WTC11 (cell line): ENCODE data around the gene TNMD. TPM values are rescaled to one million over a fixed set of nuclear protein-coding genes. Genes with fewer than 3 reads are reported as not detected.

ENCODE experiments used
- ATAC-seq: fragments of 200-7000 bp; cut with Tn5 transposase; 2 replicates; pipeline ENCODE4 v1.10.0; 2021; ENCODE audit warnings: mild to moderate bottlenecking, moderate library complexity
- CTCF ChIA-PET: fragments of 300-600 bp; sonication (Branson Sonifier 250); formaldehyde crosslinking; loops from one replicate; lab custom pipeline; 2021; ENCODE audit warnings: antibody characterized with exemption; lab: Charles Lee
- POLR2A ChIA-PET: fragments of 350-600 bp; sonication (Branson Sonifier 250); formaldehyde crosslinking; loops from one replicate; lab custom pipeline; 2021; ENCODE audit warnings: antibody characterized with exemption; lab: Charles Lee
- DNase-seq: peaks from one replicate; pipeline ENCODE4 v3.0.0; 2021; ENCODE audit warnings: low spot score
- H3K27ac Mint-ChIP-seq: 2 replicates; pipeline ENCODE4 v1.8.0; 2021; ENCODE audit warnings: mixed read lengths
- H3K27me3 Mint-ChIP-seq: 2 replicates; pipeline ENCODE4 v1.8.0; 2021; ENCODE audit warnings: low read depth, mild to moderate bottlenecking, moderate library complexity, mixed read lengths
- H3K36me3 Mint-ChIP-seq: 2 replicates; pipeline ENCODE4 v1.8.0; 2021; ENCODE audit warnings: mixed read lengths
- H3K4me1 Mint-ChIP-seq: 2 replicates; pipeline ENCODE4 v1.8.0; 2022; ENCODE audit warnings: mixed read lengths
- H3K4me3 Mint-ChIP-seq: 2 replicates; pipeline ENCODE4 v1.8.0; 2021; ENCODE audit warnings: mild to moderate bottlenecking, moderate library complexity, mixed read lengths
- H3K9me3 Mint-ChIP-seq: 2 replicates; pipeline ENCODE4 v1.8.0; 2021; ENCODE audit warnings: mixed read lengths
- AFF4 ChIP-seq: sonication (generic); formaldehyde crosslinking; IDR thresholded peaks from 2 replicates; pipeline ENCODE4 v1.8.1; 2023; ENCODE audit warnings: mild to moderate bottlenecking, missing genetic modification reagents, borderline replicate concordance
- AR ChIP-seq: fragments of 250-450 bp; sonication (Bioruptor Pico); IDR thresholded peaks from 2 replicates; pipeline ENCODE4 v1.9.0; 2021; ENCODE audit warnings: mild to moderate bottlenecking
- ATF1 ChIP-seq: sonication (generic); formaldehyde crosslinking; IDR thresholded peaks from 2 replicates; pipeline ENCODE4 v1.8.1; 2023; ENCODE audit warnings: mild to moderate bottlenecking, moderate library complexity, missing genetic modification reagents
- ATF6 ChIP-seq: sonication (generic); formaldehyde crosslinking; IDR thresholded peaks from 2 replicates; pipeline ENCODE4 v1.8.1; 2023; ENCODE audit warnings: mild to moderate bottlenecking, missing genetic modification reagents
- CREM ChIP-seq: sonication (generic); formaldehyde crosslinking; IDR thresholded peaks from 2 replicates; pipeline ENCODE4 v1.8.1; 2022; ENCODE audit warnings: mild to moderate bottlenecking, missing genetic modification reagents, moderate library complexity
- E2F5 ChIP-seq: sonication (generic); formaldehyde crosslinking; IDR thresholded peaks from 2 replicates; pipeline ENCODE4 v1.8.1; 2022; ENCODE audit warnings: mild to moderate bottlenecking, moderate library complexity, missing genetic modification reagents
- ESRRA ChIP-seq: sonication (generic); formaldehyde crosslinking; IDR thresholded peaks from 2 replicates; pipeline ENCODE4 v1.8.1; 2022; ENCODE audit warnings: mild to moderate bottlenecking, missing genetic modification reagents, borderline replicate concordance
- FOXK1 ChIP-seq: sonication (generic); formaldehyde crosslinking; IDR thresholded peaks from 2 replicates; pipeline ENCODE4 v1.8.0; 2022; ENCODE audit warnings: mild to moderate bottlenecking, moderate library complexity, missing genetic modification reagents
- GRHL2 ChIP-seq: fragments of 250-450 bp; sonication (Bioruptor Pico); IDR thresholded peaks from 2 replicates; pipeline ENCODE4 v1.8.0; 2022; ENCODE audit warnings: mild to moderate bottlenecking, moderate library complexity; ENCODE audit not compliant: insufficient replicate concordance, severe bottlenecking
- TEAD1 ChIP-seq: sonication (generic); formaldehyde crosslinking; IDR thresholded peaks from 2 replicates; pipeline ENCODE4 v1.8.0; 2022; ENCODE audit warnings: mild to moderate bottlenecking, missing genetic modification reagents
- TEAD4 ChIP-seq: sonication (generic); formaldehyde crosslinking; IDR thresholded peaks from 2 replicates; pipeline ENCODE4 v1.8.0; 2022; ENCODE audit warnings: mild to moderate bottlenecking, missing genetic modification reagents
- USF1 ChIP-seq: sonication (generic); formaldehyde crosslinking; IDR thresholded peaks from 2 replicates; pipeline ENCODE4 v1.8.0; 2022; ENCODE audit warnings: mild to moderate bottlenecking, missing genetic modification reagents
- ZBTB21 ChIP-seq: sonication (generic); formaldehyde crosslinking; IDR thresholded peaks from 2 replicates; pipeline ENCODE4 v1.8.1; 2023; ENCODE audit warnings: mild to moderate bottlenecking, missing genetic modification reagents, borderline replicate concordance
- ZBTB43 ChIP-seq: sonication (generic); formaldehyde crosslinking; IDR thresholded peaks from 2 replicates; pipeline ENCODE4 v1.8.1; 2023; ENCODE audit warnings: mild to moderate bottlenecking, missing genetic modification reagents
- ZNF423 ChIP-seq: fragments of 250-450 bp; sonication (Bioruptor Pico); IDR thresholded peaks from 2 replicates; pipeline ENCODE4 v2.1.2; 2022; ENCODE audit warnings: mild to moderate bottlenecking, moderate library complexity
- total RNA-seq: library from RNA; stranded (reverse); gene quantifications from 3 replicates; pipeline ENCODE4 v1.2.3, GENCODE V29; 2021

The TNMD gene
- total RNA-seq, 1 experiment from 2014 or later = 3.3 TPM

- POLR2A ChIA-PET = no interaction called here
- H3K4me3 Mint-ChIP-seq = no peak overlapping the region
- no peaks in the 10 kb centered on the region for H3K9me3 Mint-ChIP-seq
- ATAC-seq (no peak), DNase-seq (no peak)
- TF ChIP-seq USF1 (CRISPR knock-in tag) = no peak
- no peak for TF ChIP-seq ZBTB21 (CRISPR knock-in tag)
- no peak for TF ChIP-seq TEAD1 (CRISPR knock-in tag)
- TF ChIP-seq FOXK1 (CRISPR knock-in tag) = no peak
- no peak for TF ChIP-seq AR (CRISPR knock-in tag)
- TF ChIP-seq ATF6 = no peak
- no peak for TF ChIP-seq ZNF423 (CRISPR knock-in tag)
- TF ChIP-seq ESRRA (CRISPR knock-in tag) = no peak
- H3K27ac Mint-ChIP-seq = no peak overlapping the region
- no peaks in the 10 kb centered on the region for H3K36me3 Mint-ChIP-seq
- H3K4me1 Mint-ChIP-seq = peaks cover 50% of the 10 kb centered on the region
- peaks cover 3% of the 10 kb centered on the region for H3K27me3 Mint-ChIP-seq
- CTCF ChIA-PET = interaction anchor here (3.8 kb wide), 1 partner anchor 8 kb away, joined by 14 read pairs; the partner anchor contains the start of gene TSPAN6
Measured at GRCh38 chrX:100645106-100645505, 60.4 kb downstream of the TNMD start.

- peaks cover 3% of the 10 kb centered on the region for H3K27me3 Mint-ChIP-seq
- H3K4me1 Mint-ChIP-seq = peaks cover 45% of the 10 kb centered on the region
- H3K4me3 Mint-ChIP-seq = no peak overlapping the region
- CTCF ChIA-PET = interaction anchor here (1.7 to 3.8 kb wide), 2 partner anchors 10 to 122 kb away, joined by 6 to 14 read pairs; partner anchors contain the start of gene TSPAN6
- TF ChIP-seq ZBTB43 (no peak), CREM (CRISPR knock-in tag) (no peak), TEAD4 (CRISPR knock-in tag) (no peak)
- TF ChIP-seq, all 79 proteins: peak for 0
- DNase-seq (no peak), ATAC-seq (no peak)
- Mint-ChIP-seq H3K27ac (no peak overlapping the region), H3K36me3 (no peaks in the 10 kb centered on the region), H3K9me3 (no peaks in the 10 kb centered on the region)
- POLR2A ChIA-PET = no interaction called here
Measured at GRCh38 chrX:100647095-100647494, 62.4 kb downstream of the TNMD start.

GRCh38 chrX:100647739-100648138 is 63.0 kb downstream of the TNMD start:
- DNase-seq = no peak
- peaks cover 3% of the 10 kb centered on the region for H3K27me3 Mint-ChIP-seq
- ChIA-PET POLR2A (no interaction called here), CTCF (interaction anchor here (1.7 to 3.8 kb wide), 2 partner anchors 11 to 121 kb away, joined by 6 to 14 read pairs; partner anchors contain the start of gene TSPAN6)
- no peak overlapping the region for H3K27ac Mint-ChIP-seq
- peaks cover 38% of the 10 kb centered on the region for H3K4me1 Mint-ChIP-seq
- no peak for ATAC-seq
- no peaks in the 10 kb centered on the region for H3K9me3 Mint-ChIP-seq
- no peaks in the 10 kb centered on the region for H3K36me3 Mint-ChIP-seq
- H3K4me3 Mint-ChIP-seq = no peak overlapping the region
- TF ChIP-seq ZBTB43 (no peak), GRHL2 (CRISPR knock-in tag) (no peak), E2F5 (CRISPR knock-in tag) (no peak), ATF1 (no peak), AFF4 (CRISPR knock-in tag) (no peak), ATF6 (no peak)
